Stimulated activated CD8-positive, alpha-beta memory T cell treated with anti-CD3 and anti-CD28 coated beads, Interleukin-4, amount 100 ng/mL, for 24 hours (primary cell): ENCODE measurements around the gene POPDC2.

Source experiments
- DNase-seq: peaks from one replicate; pipeline ENCODE4 v3.0.0-alpha.2; 2020; ENCODE audit warnings: low read depth

POPDC2 gene

GRCh38 chr3:119639494-119640350, 20.7 kb downstream of the POPDC2 start:
- DNase-seq, result no peak

GRCh38 chr3:119637679-119638477, 22.5 kb downstream of the POPDC2 start:
- DNase-seq, result no peak

GRCh38 chr3:119636891-119637611, 23.3 kb downstream of the POPDC2 start:
- no peak for DNase-seq

- no peak for DNase-seq
Measured at GRCh38 chr3:119636249-119636648, 24.1 kb downstream of the POPDC2 start.

GRCh38 chr3:119635719-119636118, 24.7 kb downstream of the POPDC2 start:
- no peak for DNase-seq

GRCh38 chr3:119632829-119633228, 27.6 kb downstream of the POPDC2 start:
- no peak for DNase-seq

GRCh38 chr3:119632216-119632615, 28.2 kb downstream of the POPDC2 start:
- DNase-seq, result no peak

- no peak for DNase-seq
Measured at GRCh38 chr3:119631516-119631915, 28.9 kb downstream of the POPDC2 start.

GRCh38 chr3:119630880-119631329, 29.5 kb downstream of the POPDC2 start:
- DNase-seq, result no peak

GRCh38 chr3:119630128-119630879, 30.1 kb downstream of the POPDC2 start:
- DNase-seq, result no peak

- DNase-seq, result no peak
Measured at GRCh38 chr3:119628816-119629445, 31.5 kb downstream of the POPDC2 start.

GRCh38 chr3:119628390-119628789, 32.0 kb downstream of the POPDC2 start:
- DNase-seq, result no peak

- DNase-seq, result no peak
Measured at GRCh38 chr3:119627461-119627860, 32.9 kb downstream of the POPDC2 start.

GRCh38 chr3:119626196-119626595, 34.2 kb downstream of the POPDC2 start:
- no peak for DNase-seq

GRCh38 chr3:119625451-119626153, 34.8 kb downstream of the POPDC2 start:
- no peak for DNase-seq

- DNase-seq, result no peak
Measured at GRCh38 chr3:119624002-119624720, 36.2 kb downstream of the POPDC2 start.

GRCh38 chr3:119620899-119621298, 39.5 kb downstream of the POPDC2 start:
- DNase-seq, result no peak

- no peak for DNase-seq
Measured at GRCh38 chr3:119619094-119619493, 41.3 kb downstream of the POPDC2 start.

GRCh38 chr3:119616056-119616455, 44.3 kb downstream of the POPDC2 start:
- DNase-seq, result no peak

GRCh38 chr3:119613872-119614271, 46.5 kb downstream of the POPDC2 start:
- DNase-seq, result no peak
